ENCODE results near the gene LRRC41. TPM values are rescaled to one million over a fixed set of nuclear protein-coding genes. Genes with fewer than 3 reads are reported as not detected.

LRRC41 gene
- polyA plus RNA-seq, 1 donor from 2014 or later: 52.9 TPM

DNA sequence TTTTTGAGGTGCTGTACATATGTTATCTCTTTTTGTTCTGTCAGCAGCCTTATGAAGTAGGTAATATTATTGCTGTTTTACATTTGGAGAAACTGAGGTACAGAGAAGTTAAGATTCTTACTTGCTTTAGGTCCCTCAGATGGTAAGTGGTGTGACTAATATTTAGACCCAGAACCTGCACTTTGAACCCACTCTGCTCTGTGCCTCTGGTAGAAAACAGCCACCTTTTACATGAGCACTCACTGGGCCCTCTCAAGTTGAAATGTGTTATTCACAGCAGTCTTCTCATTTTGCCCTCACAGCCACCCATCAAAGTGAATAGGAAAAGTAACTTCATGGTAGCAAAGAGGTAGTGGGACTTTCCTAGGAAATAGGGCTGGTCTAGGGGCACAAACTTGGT lies 41.9 kb upstream of the LRRC41 start:
- no peaks in the 10 kb centered on the region for H3K9me3 ChIP-seq (ENCODE audit: low read length)
- no peaks in the 10 kb centered on the region for H3K79me2 ChIP-seq (replicated peaks; ENCODE audit: insufficient read depth, low read length)
- no peak overlapping the region for H2AFZ ChIP-seq (ENCODE audit: low read depth, low read length)
- H3K4me2 ChIP-seq (ENCODE audit: low read length): no peak overlapping the region
- TF ChIP-seq POLR2AphosphoS5 (IDR thresholded peaks at IDR 0.05) (no peak), EP300 (conservative IDR thresholded peaks at IDR 0.05; ENCODE audit: poor library complexity, severe bottlenecking) (no peak), CTCF (IDR thresholded peaks at IDR 0.05; ENCODE audit: poor library complexity, severe bottlenecking) (no peak), RAD21 (conservative IDR thresholded peaks at IDR 0.05) (no peak), TAF1 (IDR thresholded peaks at IDR 0.05; ENCODE audit: low read depth) (no peak), MXI1 (conservative IDR thresholded peaks at IDR 0.05; ENCODE audit: poor library complexity, severe bottlenecking) (no peak), EZH2 (IDR thresholded peaks at IDR 0.05; ENCODE audit: borderline replicate concordance, insufficient read depth, low read length, poor library complexity, severe bottlenecking) (no peak), REST (IDR thresholded peaks at IDR 0.05; ENCODE audit: borderline replicate concordance) (no peak), SMC3 (conservative IDR thresholded peaks at IDR 0.05; ENCODE audit: poor library complexity) (no peak)
- no peak overlapping the region for H3K9ac ChIP-seq (ENCODE audit: low read length)
- no peaks in the 10 kb centered on the region for H3K9me2 ChIP-seq (ENCODE audit: insufficient read depth, low read length)
- H3K27me3 ChIP-seq (ENCODE audit: insufficient read depth, low read depth, low read length): no peaks in the 10 kb centered on the region
- no peak overlapping the region for H3K4me3 ChIP-seq (ENCODE audit: low read length)
- H4K20me1 ChIP-seq (ENCODE audit: insufficient read depth): no peaks in the 10 kb centered on the region
- H3F3A ChIP-seq (ENCODE audit: insufficient read depth, low read length, poor library complexity, severe bottlenecking): no peaks in the 10 kb centered on the region
- no peaks in the 10 kb centered on the region for H3K36me3 ChIP-seq (ENCODE audit: insufficient read depth, low read length)
- H3K27ac ChIP-seq (ENCODE audit: low read length): no peak overlapping the region

DNA sequence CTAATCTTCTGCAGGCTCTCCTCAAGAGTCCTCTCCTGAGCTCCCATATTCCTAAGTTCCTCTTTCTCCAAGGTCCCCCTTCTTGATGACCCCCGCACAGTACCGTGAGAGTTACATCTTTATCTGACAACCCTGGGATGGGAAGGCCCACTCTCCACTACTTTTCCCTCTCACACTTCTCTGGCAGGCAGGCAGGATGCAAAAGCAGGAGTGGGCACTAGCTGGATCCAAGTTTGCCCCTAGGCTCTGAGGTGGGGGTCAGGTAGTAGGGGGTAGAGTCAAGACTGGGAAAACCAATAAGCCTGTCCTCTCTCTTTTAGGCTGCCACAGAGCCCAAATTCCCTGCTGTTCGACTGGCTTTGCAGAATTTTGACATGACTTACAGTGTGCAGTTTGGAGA lies 41.1 kb upstream of the LRRC41 start:
- H3K9me2 ChIP-seq (ENCODE audit: insufficient read depth, low read length): no peaks in the 10 kb centered on the region
- TF ChIP-seq RAD21 (conservative IDR thresholded peaks at IDR 0.05) (no peak), MXI1 (conservative IDR thresholded peaks at IDR 0.05; ENCODE audit: poor library complexity, severe bottlenecking) (no peak), EZH2 (IDR thresholded peaks at IDR 0.05; ENCODE audit: borderline replicate concordance, insufficient read depth, low read length, poor library complexity, severe bottlenecking) (no peak), EP300 (conservative IDR thresholded peaks at IDR 0.05; ENCODE audit: poor library complexity, severe bottlenecking) (no peak), TAF1 (IDR thresholded peaks at IDR 0.05; ENCODE audit: low read depth) (no peak), SMC3 (conservative IDR thresholded peaks at IDR 0.05; ENCODE audit: poor library complexity) (no peak), POLR2AphosphoS5 (IDR thresholded peaks at IDR 0.05) (no peak), REST (IDR thresholded peaks at IDR 0.05; ENCODE audit: borderline replicate concordance) (no peak), CTCF (IDR thresholded peaks at IDR 0.05; ENCODE audit: poor library complexity, severe bottlenecking) (no peak)
- H3F3A ChIP-seq (ENCODE audit: insufficient read depth, low read length, poor library complexity, severe bottlenecking): no peaks in the 10 kb centered on the region
- H3K4me3 ChIP-seq (ENCODE audit: low read length): no peak overlapping the region
- H2AFZ ChIP-seq (ENCODE audit: low read depth, low read length): no peak overlapping the region
- H3K4me2 ChIP-seq (ENCODE audit: low read length): no peak overlapping the region
- H4K20me1 ChIP-seq (ENCODE audit: insufficient read depth): no peaks in the 10 kb centered on the region
- no peaks in the 10 kb centered on the region for H3K9me3 ChIP-seq (ENCODE audit: low read length)
- H3K27me3 ChIP-seq (ENCODE audit: insufficient read depth, low read depth, low read length): no peaks in the 10 kb centered on the region
- H3K79me2 ChIP-seq (replicated peaks; ENCODE audit: insufficient read depth, low read length): no peaks in the 10 kb centered on the region
- no peaks in the 10 kb centered on the region for H3K36me3 ChIP-seq (ENCODE audit: insufficient read depth, low read length)
- no peak overlapping the region for H3K9ac ChIP-seq (ENCODE audit: low read length)
- H3K27ac ChIP-seq (ENCODE audit: low read length): no peak overlapping the region

All from neural cell (in vitro differentiated cells).